DOHH2 (cell line): ENCODE measurements around the gene PRAME.

Source experiments
- CTCF ChIP-seq: fragments of 200-600 bp; sonication (generic); IDR thresholded peaks from one replicate; pipeline ENCODE4 v1.5.1; 2014; ENCODE audit warnings: antibody characterized with exemption, mild to moderate bottlenecking, low read depth, low read length; ENCODE audit not compliant: poor library complexity, severe bottlenecking
- EZH2phosphoT487 ChIP-seq: fragments of 200-600 bp; sonication (generic); IDR thresholded peaks from 2 replicates; pipeline ENCODE4 v1.6.1; 2017; ENCODE audit warnings: borderline replicate concordance, mild to moderate bottlenecking, antibody characterized with exemption, low read length, moderate library complexity, mixed read lengths

GRCh38 chr22:22513619-22514018 lies 45.4 kb downstream of the PRAME start:
- no peak for TF ChIP-seq CTCF
- no peak for TF ChIP-seq EZH2phosphoT487
